ENCODE measurements around the gene NAA10.

NAA10 gene

DNA sequence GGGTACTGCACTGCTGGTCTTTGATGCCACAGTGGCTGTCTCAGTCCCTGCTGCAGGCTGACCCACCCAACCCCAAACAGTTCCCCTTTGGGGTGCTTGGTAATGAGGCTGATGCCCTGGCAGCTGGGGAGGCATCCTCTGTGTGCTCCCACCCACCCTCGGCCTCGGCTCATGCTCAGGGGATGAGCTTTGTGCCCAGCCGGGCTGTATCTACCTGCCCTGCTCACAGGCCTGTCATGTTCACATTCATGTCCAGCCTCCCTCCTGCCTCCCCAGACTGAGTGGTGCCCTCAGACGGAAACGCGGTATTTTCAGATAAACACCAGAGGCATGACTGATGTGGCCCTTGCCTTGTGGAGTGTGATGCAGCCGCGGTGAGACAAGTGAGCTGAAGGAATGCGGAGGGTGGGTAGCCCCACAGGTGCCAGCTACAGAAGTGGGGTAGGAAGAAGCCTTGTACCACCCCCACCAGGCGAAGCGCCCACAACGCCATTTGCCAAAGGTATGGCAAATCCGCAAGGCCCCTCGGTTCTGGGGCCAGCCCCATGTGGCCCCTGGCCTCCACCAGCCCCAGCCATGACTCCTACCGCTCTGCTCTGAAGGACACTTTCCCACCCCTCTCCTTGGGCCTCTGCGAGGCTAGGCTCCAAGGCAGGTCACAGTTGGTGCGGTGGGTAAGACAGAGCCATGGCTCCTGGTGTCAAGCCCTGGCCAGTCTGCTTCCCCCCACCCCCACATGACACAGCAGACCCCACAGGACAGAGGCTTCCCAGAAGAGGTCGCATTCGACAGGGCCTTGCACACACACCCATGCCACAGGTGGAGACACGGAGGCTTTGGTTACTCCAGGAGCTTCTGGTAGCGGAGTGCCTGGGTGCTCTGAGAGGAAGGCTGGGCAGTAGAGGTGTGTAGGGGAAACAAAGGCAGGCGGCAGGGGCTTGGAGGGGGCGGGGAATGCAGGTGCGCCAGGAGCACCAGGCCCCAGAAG, 11.4 kb upstream of the NAA10 start:
- Histone ChIP-seq H3K4me1 (no peaks in the 10 kb centered on the region), H2AFZ (no peak overlapping the region), H3K79me2 (no peaks in the 10 kb centered on the region), H3K27me3 (ENCODE audit: control insufficient read depth, insufficient read depth, low read length) (no peaks in the 10 kb centered on the region), H3K27ac (no peak overlapping the region), H3K9me3 (ENCODE audit: control insufficient read depth, low read length) (no peaks in the 10 kb centered on the region), H3K9ac (no peak overlapping the region), H3K4me2 (ENCODE audit: low read length) (no peak overlapping the region), H3K36me3 (ENCODE audit: control insufficient read depth, insufficient read depth, low read length) (no peaks in the 10 kb centered on the region), H3K4me3 (ENCODE audit: low read depth, low read length) (no peak overlapping the region)
- no peak for TF ChIP-seq CTCF (IDR thresholded peaks at IDR 0.05)

DNA sequence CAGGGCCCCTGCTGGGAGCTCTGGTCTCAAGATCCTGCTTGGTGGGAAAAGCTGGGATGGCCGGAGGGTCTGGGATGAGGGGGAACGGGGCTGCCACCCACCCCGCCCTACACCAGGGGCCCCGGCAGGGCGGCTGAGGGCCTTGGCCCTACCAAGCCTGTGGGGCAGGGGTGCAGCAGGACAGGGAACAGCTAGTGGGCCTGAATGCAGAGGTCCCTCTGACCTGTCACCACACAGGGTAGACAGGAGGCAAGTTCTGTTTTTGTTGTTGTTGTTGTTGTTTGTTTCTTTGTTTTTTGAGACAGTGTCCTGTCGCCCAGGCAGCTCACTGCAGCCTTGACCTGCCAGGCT, 9.9 kb upstream of the NAA10 start:
- TF ChIP-seq CTCF (IDR thresholded peaks at IDR 0.05) = no peak

GRCh38 chrX:153944140-153944799, 9.4 kb upstream of the NAA10 start, which contains the start of gene RENBP:
TSS of gene RENBP (minus strand) at chrX:153944643. CDS start at chrX:153944610, 33 bp downstream.
- no peaks in the 10 kb centered on the region for H3K9me3 ChIP-seq (ENCODE audit: control insufficient read depth, low read length)
- no peaks in the 10 kb centered on the region for H3K27me3 ChIP-seq (ENCODE audit: control insufficient read depth, insufficient read depth, low read length)
- no peaks in the 10 kb centered on the region for H3K4me1 ChIP-seq
- no peak within 1 kb of the TSS for H3K4me2 ChIP-seq (ENCODE audit: low read length)
- H3K79me2 ChIP-seq = no peaks in the 10 kb centered on the region
- H2AFZ ChIP-seq = no peak within 1 kb of the TSS
- H3K4me3 ChIP-seq (ENCODE audit: low read depth, low read length) = no peak within 1 kb of the TSS
- no peak within 1 kb of the TSS for H3K9ac ChIP-seq
- H3K27ac ChIP-seq = no peak within 1 kb of the TSS
- no peaks in the 10 kb centered on the region for H3K36me3 ChIP-seq (ENCODE audit: control insufficient read depth, insufficient read depth, low read length)
- no peak for TF ChIP-seq CTCF (IDR thresholded peaks at IDR 0.05)

More for the DNA sequence above, 9.9 kb upstream of the NAA10 start:
- no peaks in the 10 kb centered on the region for H3K4me1 ChIP-seq
- no peaks in the 10 kb centered on the region for H3K79me2 ChIP-seq
- H3K9ac ChIP-seq = no peak overlapping the region
- H3K36me3 ChIP-seq (ENCODE audit: control insufficient read depth, insufficient read depth, low read length) = no peaks in the 10 kb centered on the region
- H3K4me2 ChIP-seq (ENCODE audit: low read length) = no peak overlapping the region
- no peak overlapping the region for H2AFZ ChIP-seq
- H3K27ac ChIP-seq = no peak overlapping the region
- H3K27me3 ChIP-seq (ENCODE audit: control insufficient read depth, insufficient read depth, low read length) = no peaks in the 10 kb centered on the region
- no peak overlapping the region for H3K4me3 ChIP-seq (ENCODE audit: low read depth, low read length)
- H3K9me3 ChIP-seq (ENCODE audit: control insufficient read depth, low read length) = no peaks in the 10 kb centered on the region

- H3K4me1 ChIP-seq = no peaks in the 10 kb centered on the region
- no peaks in the 10 kb centered on the region for H3K79me2 ChIP-seq
- no peaks in the 10 kb centered on the region for H3K36me3 ChIP-seq (ENCODE audit: control insufficient read depth, insufficient read depth, low read length)
- no peak overlapping the region for H3K4me3 ChIP-seq (ENCODE audit: low read depth, low read length)
- H3K27ac ChIP-seq = no peak overlapping the region
- H3K9me3 ChIP-seq (ENCODE audit: control insufficient read depth, low read length) = no peaks in the 10 kb centered on the region
- H2AFZ ChIP-seq = no peak overlapping the region
- no peak overlapping the region for H3K9ac ChIP-seq
- no peaks in the 10 kb centered on the region for H3K27me3 ChIP-seq (ENCODE audit: control insufficient read depth, insufficient read depth, low read length)
- no peak for TF ChIP-seq CTCF (IDR thresholded peaks at IDR 0.05)
- H3K4me2 ChIP-seq (ENCODE audit: low read length) = no peak overlapping the region
These were observed 6.8 kb upstream of the NAA10 start for GRCh38 chrX:153941336-153942252.

Measured in parathyroid adenoma (tissue), 2 donors.